Peyer's patch (tissue), 4 donors: ENCODE measurements around the gene USP36.

Source experiments
- POLR2A ChIP-seq, 2 donors: fragments of 450-650 bp; IDR thresholded peaks; one replicate each; pipeline ENCODE4 v1.5.1; 2017; ENCODE audit warnings: antibody characterized with exemption in 2 of 2, mild to moderate bottlenecking in 2 of 2, moderate library complexity in 2 of 2
- TF ChIP-seq, protein P1 (sequence below), 6 experiments: fragments of 450-650 bp in 4 of 6; fragments of 200-600 bp in 2 of 6; sonication (generic) in 1 of 6; IDR thresholded peaks; one replicate each; pipeline ENCODE4 v1.5.1; 2017 to 2019; ENCODE audit warnings: antibody characterized with exemption in 6 of 6, mild to moderate bottlenecking in 3 of 6, moderate library complexity in 1 of 6

DNA sequence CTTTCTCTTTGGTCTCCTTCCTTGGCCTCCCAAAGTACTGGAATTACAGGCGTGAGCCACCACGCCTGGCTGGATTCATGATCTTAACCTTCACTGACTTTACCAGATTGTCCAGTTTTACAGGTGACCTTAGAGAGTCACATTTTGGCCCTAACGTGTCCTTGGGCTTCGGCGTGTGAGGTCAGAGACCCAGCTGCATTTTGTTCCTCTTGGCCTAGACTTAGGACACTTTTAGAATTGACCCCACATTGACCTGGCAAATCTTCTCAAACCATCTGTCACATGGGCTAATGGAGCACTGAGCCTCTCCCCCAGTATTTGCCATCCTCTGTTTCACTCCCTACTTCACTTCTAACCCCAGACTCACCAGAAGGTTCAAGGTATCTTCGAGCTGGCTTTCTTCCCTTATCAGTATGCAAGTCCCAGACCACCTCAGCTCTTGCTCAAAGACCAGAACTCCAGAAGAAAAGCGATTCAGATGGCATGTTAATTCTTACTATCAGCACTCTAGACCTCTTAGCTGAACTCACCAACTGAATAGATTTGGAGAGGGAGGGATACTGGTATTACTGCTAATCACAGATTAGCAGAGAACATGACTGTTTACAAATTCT, 56.8 kb downstream of the USP36 start:
- no peak for TF ChIP-seq POLR2A (IDR thresholded peaks at IDR 0.05)
- TF ChIP-seq, protein P1, sequence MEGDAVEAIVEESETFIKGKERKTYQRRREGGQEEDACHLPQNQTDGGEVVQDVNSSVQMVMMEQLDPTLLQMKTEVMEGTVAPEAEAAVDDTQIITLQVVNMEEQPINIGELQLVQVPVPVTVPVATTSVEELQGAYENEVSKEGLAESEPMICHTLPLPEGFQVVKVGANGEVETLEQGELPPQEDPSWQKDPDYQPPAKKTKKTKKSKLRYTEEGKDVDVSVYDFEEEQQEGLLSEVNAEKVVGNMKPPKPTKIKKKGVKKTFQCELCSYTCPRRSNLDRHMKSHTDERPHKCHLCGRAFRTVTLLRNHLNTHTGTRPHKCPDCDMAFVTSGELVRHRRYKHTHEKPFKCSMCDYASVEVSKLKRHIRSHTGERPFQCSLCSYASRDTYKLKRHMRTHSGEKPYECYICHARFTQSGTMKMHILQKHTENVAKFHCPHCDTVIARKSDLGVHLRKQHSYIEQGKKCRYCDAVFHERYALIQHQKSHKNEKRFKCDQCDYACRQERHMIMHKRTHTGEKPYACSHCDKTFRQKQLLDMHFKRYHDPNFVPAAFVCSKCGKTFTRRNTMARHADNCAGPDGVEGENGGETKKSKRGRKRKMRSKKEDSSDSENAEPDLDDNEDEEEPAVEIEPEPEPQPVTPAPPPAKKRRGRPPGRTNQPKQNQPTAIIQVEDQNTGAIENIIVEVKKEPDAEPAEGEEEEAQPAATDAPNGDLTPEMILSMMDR (IDR thresholded peaks at IDR 0.05) = no peak
